SU-DHL-6 (cell line): Measurements from ENCODE around the gene COQ6.

ENCODE experiments used
- H2AFZ ChIP-seq: fragments of 200-600 bp; sonication (generic); 2 replicates; pipeline ENCODE4 v1.6.1; 2014; ENCODE audit warnings: low read depth, mild to moderate bottlenecking, moderate library complexity, mixed read lengths, antibody characterized with exemption, low read length; ENCODE audit not compliant: severe bottlenecking
- H3F3A ChIP-seq: fragments of 200-600 bp; shearing (Covaris generic); 2 replicates; pipeline ENCODE4 v1.6.0; 2016; ENCODE audit warnings: antibody characterized with exemption, mild to moderate bottlenecking; ENCODE audit not compliant: insufficient read depth
- H3K27ac ChIP-seq: fragments of 200-600 bp; sonication (generic); 2 replicates; pipeline ENCODE4 v1.5.1; 2016; ENCODE audit warnings: low read depth, mild to moderate bottlenecking, low read length, moderate library complexity, mixed read lengths
- H3K27me3 ChIP-seq: fragments of 200-600 bp; sonication (generic), shearing (Covaris generic); 2 replicates; pipeline ENCODE4 v1.6.0; 2014; ENCODE audit warnings: mild to moderate bottlenecking, low read length
- H3K36me3 ChIP-seq: fragments of 200-600 bp; sonication (generic); 2 replicates; pipeline ENCODE4 v1.6.1; 2014; ENCODE audit warnings: mild to moderate bottlenecking, low read length, mixed read lengths
- H3K4me2 ChIP-seq: fragments of 300-600, 200-600 bp; shearing (Covaris generic), sonication (generic); 2 replicates; pipeline ENCODE4 v1.6.0; 2014; ENCODE audit warnings: low read length, low read depth, mild to moderate bottlenecking; ENCODE audit not compliant: poor library complexity, severe bottlenecking
- H3K4me3 ChIP-seq: fragments of 200-600 bp; sonication (generic); 2 replicates; pipeline ENCODE4 v1.5.1; 2014; ENCODE audit warnings: antibody characterized with exemption, low read length, mild to moderate bottlenecking, mixed read lengths; ENCODE audit not compliant: insufficient read depth, poor library complexity, severe bottlenecking
- H3K79me2 ChIP-seq: fragments of 200-600 bp; sonication (generic); 2 replicates; pipeline ENCODE4 v1.6.1; 2014; ENCODE audit warnings: mild to moderate bottlenecking, low read length, moderate library complexity; ENCODE audit not compliant: insufficient read depth
- H3K9ac ChIP-seq: fragments of 200-600 bp; sonication (generic); 2 replicates; pipeline ENCODE4 v1.7.0; 2014; ENCODE audit warnings: mild to moderate bottlenecking, low read length
- H3K9me2 ChIP-seq: fragments of 200-600 bp; sonication (generic); replicated peaks from 2 replicates; pipeline ENCODE4 v1.6.1; 2014; ENCODE audit warnings: low read length; ENCODE audit not compliant: insufficient read depth
- H3K9me3 ChIP-seq: fragments of 200-600 bp; sonication (generic); 2 replicates; pipeline ENCODE4 v1.6.1; 2014; ENCODE audit warnings: low read length, mixed read lengths; ENCODE audit not compliant: insufficient read depth
- H4K20me1 ChIP-seq: fragments of 200-600 bp; sonication (generic); 2 replicates; pipeline ENCODE4 v1.6.1; 2014; ENCODE audit warnings: low read depth, mild to moderate bottlenecking, antibody characterized with exemption, low read length, moderate library complexity, mixed read lengths
- EZH2phosphoT487 ChIP-seq: fragments of 200-600 bp; sonication (generic), shearing (Covaris generic); conservative IDR thresholded peaks from 2 replicates; pipeline ENCODE4 v1.6.1; 2018; ENCODE audit warnings: mild to moderate bottlenecking, antibody characterized with exemption, low read length, moderate library complexity, mixed read lengths
- TF ChIP-seq, protein P1 (sequence below): fragments of 200-600 bp; sonication (generic); IDR thresholded peaks from one replicate; pipeline ENCODE4 v1.5.1; 2017; ENCODE audit warnings: antibody characterized with exemption, mild to moderate bottlenecking, low read length, moderate library complexity; ENCODE audit not compliant: insufficient read depth, poor library complexity, severe bottlenecking

COQ6 gene

DNA sequence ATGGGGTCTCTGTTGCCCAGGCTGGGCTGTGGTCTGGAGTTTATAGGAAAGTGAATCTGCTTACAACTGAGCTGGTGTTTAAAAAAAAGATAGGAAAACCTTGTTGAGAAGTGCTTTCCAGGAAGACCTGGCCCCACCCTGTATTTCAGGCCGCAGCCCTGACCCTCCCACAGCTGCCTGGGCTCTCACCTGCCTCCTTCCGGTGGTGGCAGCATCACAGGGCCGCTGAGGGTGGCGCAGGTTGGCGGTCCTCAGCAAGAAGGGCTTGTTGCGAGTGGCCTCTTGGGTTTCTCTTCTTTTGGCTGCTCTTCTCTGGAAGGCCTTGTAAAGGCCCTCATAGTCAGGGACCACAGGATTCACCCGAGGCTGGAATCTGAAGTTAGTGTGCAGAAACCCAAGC is 7.9 kb upstream of the COQ6 start:
- no peaks in the 10 kb centered on the region for H3K9me2 ChIP-seq
- no peak overlapping the region for H2AFZ ChIP-seq
- no peaks in the 10 kb centered on the region for H3F3A ChIP-seq
- no peaks in the 10 kb centered on the region for H3K36me3 ChIP-seq
- TF ChIP-seq EZH2phosphoT487, result no peak
- H3K27me3 ChIP-seq, result no peaks in the 10 kb centered on the region
- H3K79me2 ChIP-seq, result no peaks in the 10 kb centered on the region
- no peak overlapping the region for H3K9ac ChIP-seq
- no peaks in the 10 kb centered on the region for H3K9me3 ChIP-seq
- no peak overlapping the region for H3K4me2 ChIP-seq
- H4K20me1 ChIP-seq, result no peaks in the 10 kb centered on the region
- no peak overlapping the region for H3K4me3 ChIP-seq
- no peak overlapping the region for H3K27ac ChIP-seq

DNA sequence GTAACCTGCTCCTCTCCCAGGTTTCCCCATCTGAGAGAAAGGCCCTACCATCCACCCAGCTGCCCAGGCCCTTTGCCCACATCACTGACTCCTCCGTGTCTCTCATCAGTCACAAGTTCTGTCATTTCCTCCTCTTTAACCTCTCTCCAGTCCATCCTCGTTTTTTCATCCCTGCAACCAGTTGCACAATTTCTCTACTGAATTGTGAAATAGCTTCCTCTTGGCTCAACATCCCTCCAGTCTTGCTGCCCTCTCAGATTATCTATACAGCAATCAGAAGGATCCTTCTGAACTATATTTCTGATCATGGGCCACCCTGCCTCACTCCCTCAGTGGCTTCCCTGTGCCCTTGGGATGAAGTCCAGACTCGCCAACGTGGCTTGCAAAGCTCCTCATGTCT is 7.0 kb upstream of the COQ6 start:
- no peak overlapping the region for H3K4me2 ChIP-seq
- no peak overlapping the region for H3K9ac ChIP-seq
- H3K9me3 ChIP-seq, result no peaks in the 10 kb centered on the region
- no peak overlapping the region for H2AFZ ChIP-seq
- no peaks in the 10 kb centered on the region for H3K9me2 ChIP-seq
- no peaks in the 10 kb centered on the region for H3F3A ChIP-seq
- TF ChIP-seq, protein P1, sequence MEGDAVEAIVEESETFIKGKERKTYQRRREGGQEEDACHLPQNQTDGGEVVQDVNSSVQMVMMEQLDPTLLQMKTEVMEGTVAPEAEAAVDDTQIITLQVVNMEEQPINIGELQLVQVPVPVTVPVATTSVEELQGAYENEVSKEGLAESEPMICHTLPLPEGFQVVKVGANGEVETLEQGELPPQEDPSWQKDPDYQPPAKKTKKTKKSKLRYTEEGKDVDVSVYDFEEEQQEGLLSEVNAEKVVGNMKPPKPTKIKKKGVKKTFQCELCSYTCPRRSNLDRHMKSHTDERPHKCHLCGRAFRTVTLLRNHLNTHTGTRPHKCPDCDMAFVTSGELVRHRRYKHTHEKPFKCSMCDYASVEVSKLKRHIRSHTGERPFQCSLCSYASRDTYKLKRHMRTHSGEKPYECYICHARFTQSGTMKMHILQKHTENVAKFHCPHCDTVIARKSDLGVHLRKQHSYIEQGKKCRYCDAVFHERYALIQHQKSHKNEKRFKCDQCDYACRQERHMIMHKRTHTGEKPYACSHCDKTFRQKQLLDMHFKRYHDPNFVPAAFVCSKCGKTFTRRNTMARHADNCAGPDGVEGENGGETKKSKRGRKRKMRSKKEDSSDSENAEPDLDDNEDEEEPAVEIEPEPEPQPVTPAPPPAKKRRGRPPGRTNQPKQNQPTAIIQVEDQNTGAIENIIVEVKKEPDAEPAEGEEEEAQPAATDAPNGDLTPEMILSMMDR, result no peak
- no peak for TF ChIP-seq EZH2phosphoT487
- no peaks in the 10 kb centered on the region for H3K36me3 ChIP-seq
- H3K79me2 ChIP-seq, result no peaks in the 10 kb centered on the region
- no peak overlapping the region for H3K4me3 ChIP-seq
- H4K20me1 ChIP-seq, result no peaks in the 10 kb centered on the region
- no peaks in the 10 kb centered on the region for H3K27me3 ChIP-seq
- H3K27ac ChIP-seq, result no peak overlapping the region

DNA sequence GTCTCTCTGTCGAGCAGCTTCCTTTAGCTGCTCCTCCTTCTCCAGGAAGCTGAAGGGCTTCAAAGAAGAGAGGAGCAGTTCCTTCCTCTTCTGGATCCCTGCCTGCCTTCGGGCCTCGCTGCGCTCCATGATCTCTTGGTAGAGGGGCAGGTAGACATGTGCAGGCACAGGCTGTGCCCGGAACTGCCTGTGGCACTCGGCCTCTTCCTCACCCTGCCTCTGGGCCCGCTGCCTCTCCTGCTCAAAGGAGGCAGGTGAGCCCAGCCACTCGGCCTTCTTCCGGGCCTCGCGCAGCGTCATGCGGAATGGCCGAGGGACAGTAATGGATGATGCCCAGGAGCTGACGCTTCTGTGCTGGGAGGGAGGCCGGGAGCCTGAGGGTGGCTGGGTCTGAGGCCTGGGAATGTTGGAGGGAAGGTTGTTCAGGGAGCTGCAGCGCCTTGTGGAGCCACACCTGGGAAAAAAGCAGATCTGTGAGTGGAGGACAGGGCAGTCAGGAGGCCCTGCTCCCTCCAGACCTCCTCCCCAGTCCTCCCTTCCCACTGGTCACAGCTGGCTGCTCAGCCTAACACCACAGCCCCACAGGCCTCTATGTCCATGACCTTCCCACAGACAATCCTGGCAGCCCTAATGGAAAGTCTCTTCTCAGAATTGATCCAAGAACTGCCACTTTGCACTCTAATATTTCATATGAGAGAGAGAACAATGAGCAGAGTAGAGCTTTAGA is 5.5 kb upstream of the COQ6 start:
- H3K27me3 ChIP-seq, result no peaks in the 10 kb centered on the region
- no peaks in the 10 kb centered on the region for H3K9me3 ChIP-seq
- H3K36me3 ChIP-seq, result no peaks in the 10 kb centered on the region
- no peak overlapping the region for H3K4me2 ChIP-seq
- no peak for TF ChIP-seq EZH2phosphoT487
- TF ChIP-seq, protein P1, result no peak
- no peaks in the 10 kb centered on the region for H3K9me2 ChIP-seq
- no peak overlapping the region for H3K9ac ChIP-seq
- no peak overlapping the region for H2AFZ ChIP-seq
- H3K4me3 ChIP-seq, result no peak overlapping the region
- H3K79me2 ChIP-seq, result no peaks in the 10 kb centered on the region
- H3F3A ChIP-seq, result no peaks in the 10 kb centered on the region
- H3K27ac ChIP-seq, result no peak overlapping the region
- no peaks in the 10 kb centered on the region for H4K20me1 ChIP-seq

DNA sequence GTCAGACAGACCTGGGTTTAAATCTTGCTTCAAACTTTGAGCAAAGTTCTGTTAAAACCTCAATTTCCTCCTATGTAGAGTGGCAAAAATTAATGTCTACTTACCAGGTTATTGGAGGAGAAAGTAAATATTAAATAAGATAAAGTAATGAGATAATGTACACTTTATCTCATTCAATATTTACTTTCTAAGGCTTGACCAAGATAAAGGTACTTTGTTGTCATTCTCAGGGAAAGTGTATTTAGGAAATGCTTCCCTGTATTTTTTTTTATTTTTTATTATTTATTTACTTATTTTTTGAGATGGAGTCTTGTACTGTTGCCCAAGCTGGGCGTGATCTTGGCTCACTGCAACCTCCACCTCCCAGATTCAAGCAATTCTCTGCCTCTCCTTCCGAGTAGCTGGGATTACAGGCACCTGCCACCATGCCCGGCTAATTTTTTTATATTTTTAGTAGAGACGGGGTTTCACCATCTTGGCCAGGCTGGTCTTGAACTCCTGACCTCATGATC is 4.9 kb upstream of the COQ6 start:
- Histone ChIP-seq H3K27ac (no peak overlapping the region), H3F3A (no peaks in the 10 kb centered on the region), H4K20me1 (no peaks in the 10 kb centered on the region), H3K4me3 (no peak overlapping the region), H3K9ac (no peak overlapping the region), H3K4me2 (no peak overlapping the region), H3K27me3 (no peaks in the 10 kb centered on the region), H2AFZ (no peak overlapping the region), H3K9me3 (no peaks in the 10 kb centered on the region), H3K79me2 (no peaks in the 10 kb centered on the region), H3K9me2 (no peaks in the 10 kb centered on the region), H3K36me3 (no peaks in the 10 kb centered on the region)
- TF ChIP-seq, protein P1, result no peak
- TF ChIP-seq EZH2phosphoT487, result no peak
